Astrocyte of the spinal cord (primary cell): ENCODE data around the gene AP1G2.

Experiments used
- DNase-seq: peaks from one replicate; pipeline ENCODE4 v3.0.0; 2011; ENCODE audit warnings: low read depth, low spot score
- H3K4me3 ChIP-seq: 2 replicates; pipeline ENCODE4 v1.5.1; 2011; ENCODE audit warnings: low read depth, mild to moderate bottlenecking, low read length, moderate library complexity
- CTCF ChIP-seq: IDR thresholded peaks from 2 replicates; pipeline ENCODE4 v1.5.1; 2012; ENCODE audit warnings: low read depth, mild to moderate bottlenecking, low read length, inconsistent platforms
- in situ Hi-C: cut with HindIII; loops from 2 replicates; pipeline ENCODE4 v1.10.0; 2017; ENCODE audit warnings: low sequenced_read_pairs

The AP1G2 gene

DNA sequence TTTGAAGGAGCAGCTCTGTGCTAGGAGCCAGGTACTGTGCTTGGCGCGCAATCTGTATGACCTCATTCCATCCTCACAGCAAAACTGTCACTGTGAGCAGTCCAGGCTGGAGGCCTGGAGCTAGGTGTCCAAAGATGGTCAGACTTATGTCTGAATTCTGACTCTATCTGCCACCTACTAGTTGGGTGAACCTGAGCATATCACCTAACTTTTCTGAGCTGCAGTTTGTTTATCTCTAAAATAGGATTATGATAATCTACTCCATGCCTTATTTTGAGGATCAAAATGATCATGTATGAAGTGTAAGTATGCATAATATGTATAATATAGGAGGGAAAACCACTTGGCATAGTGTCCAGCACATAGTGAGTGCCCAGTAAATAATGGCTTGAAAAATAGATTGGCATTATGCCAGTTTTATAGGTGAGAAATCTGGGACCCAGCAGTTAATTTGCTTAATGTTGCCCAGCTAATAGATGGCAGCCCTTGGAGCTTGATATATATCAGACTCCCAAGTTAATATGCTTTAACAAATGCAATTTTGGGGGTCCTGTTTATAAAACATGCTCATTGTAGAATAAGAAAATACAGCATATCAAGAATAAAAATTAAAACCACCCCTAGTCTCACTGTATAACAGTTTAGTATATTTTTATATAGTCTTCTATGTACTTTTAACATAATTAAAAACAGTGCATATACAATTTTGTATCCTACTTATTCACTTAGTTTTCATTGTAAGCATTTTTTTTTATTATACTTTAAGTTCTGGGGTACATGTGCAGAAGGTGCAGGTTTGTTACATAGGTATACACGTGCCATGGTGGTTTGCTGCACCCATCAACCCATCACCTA is 15.5 kb upstream of the AP1G2 start:
- TF ChIP-seq CTCF, result no peak
- in situ Hi-C loops, result no loop called here
- no peak for DNase-seq
- H3K4me3 ChIP-seq, result no peak overlapping the region

DNA sequence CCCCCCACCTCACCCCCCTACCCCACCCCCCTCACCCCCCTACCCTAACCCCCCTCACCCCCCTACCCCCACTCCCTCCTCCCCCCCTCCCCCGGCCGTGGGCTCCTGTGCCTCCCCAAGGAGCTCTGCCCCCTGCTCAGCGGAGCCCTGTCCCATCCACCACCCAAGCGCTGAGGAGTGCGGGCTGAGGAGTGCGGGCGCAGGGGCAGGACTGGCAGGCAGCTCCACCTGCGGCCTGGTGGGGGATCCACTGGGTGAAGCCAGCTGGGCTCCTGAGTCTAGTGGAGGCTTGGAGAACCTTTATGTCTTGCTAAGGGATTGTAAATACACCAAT is 13.3 kb upstream of the AP1G2 start:
- in situ Hi-C loops, result no loop called here
- TF ChIP-seq CTCF, result no peak
- DNase-seq, result no peak
- H3K4me3 ChIP-seq, result no peak overlapping the region

- in situ Hi-C loops, result no loop called here
- H3K4me3 ChIP-seq, result no peak overlapping the region
- no peak for DNase-seq
- no peak for TF ChIP-seq CTCF
These were observed 12.7 kb upstream of the AP1G2 start for GRCh38 chr14:23580152-23580926.

DNA sequence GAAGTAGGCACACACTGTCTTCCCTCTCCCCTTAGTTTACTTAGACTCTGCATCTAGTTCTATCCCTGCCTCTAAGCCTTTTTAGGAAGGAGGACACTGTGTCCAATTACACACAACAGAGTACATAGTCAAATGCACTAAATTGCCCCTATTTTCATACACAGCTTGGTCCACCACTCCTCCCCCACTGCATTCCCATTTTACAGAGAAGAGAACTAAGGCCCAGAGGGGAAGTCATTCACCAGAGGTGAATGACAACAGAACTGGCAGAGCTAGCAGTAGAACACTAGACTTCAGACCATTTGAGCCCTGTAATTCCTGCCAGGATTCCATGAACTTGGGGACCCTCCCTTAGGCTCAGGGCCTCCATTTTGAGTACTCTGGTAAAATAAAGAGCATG is 12.1 kb upstream of the AP1G2 start:
- no peak for DNase-seq
- no peak for TF ChIP-seq CTCF
- H3K4me3 ChIP-seq, result no peak overlapping the region
- in situ Hi-C loops, result no loop called here

- no peak for TF ChIP-seq CTCF
- in situ Hi-C loops, result no loop called here
- no peak for DNase-seq
- no peak overlapping the region for H3K4me3 ChIP-seq
These were observed 11.7 kb upstream of the AP1G2 start for GRCh38 chr14:23579311-23579630.

GRCh38 chr14:23578560-23579310 is 11.1 kb upstream of the AP1G2 start, which contains the start of gene JPH4:
Gene JPH4, minus strand, starts transcription at chr14:23578790. Its CDS starts 1,337 bp downstream, at chr14:23577453.
- no peak for DNase-seq
- no peak within 1 kb of the TSS for H3K4me3 ChIP-seq
- TF ChIP-seq CTCF, result no peak
- in situ Hi-C loops, result no loop called here
